ENCODE data around the gene AIRE. TPM values are rescaled to one million over a fixed set of nuclear protein-coding genes. Genes with fewer than 3 reads are reported as not detected.

AIRE gene
- total and polyA plus RNA-seq, 2 of the 13 experiments (the other 11 are each of a cell fraction or from before 2014, with no cell fraction given), result not detected

DNA sequence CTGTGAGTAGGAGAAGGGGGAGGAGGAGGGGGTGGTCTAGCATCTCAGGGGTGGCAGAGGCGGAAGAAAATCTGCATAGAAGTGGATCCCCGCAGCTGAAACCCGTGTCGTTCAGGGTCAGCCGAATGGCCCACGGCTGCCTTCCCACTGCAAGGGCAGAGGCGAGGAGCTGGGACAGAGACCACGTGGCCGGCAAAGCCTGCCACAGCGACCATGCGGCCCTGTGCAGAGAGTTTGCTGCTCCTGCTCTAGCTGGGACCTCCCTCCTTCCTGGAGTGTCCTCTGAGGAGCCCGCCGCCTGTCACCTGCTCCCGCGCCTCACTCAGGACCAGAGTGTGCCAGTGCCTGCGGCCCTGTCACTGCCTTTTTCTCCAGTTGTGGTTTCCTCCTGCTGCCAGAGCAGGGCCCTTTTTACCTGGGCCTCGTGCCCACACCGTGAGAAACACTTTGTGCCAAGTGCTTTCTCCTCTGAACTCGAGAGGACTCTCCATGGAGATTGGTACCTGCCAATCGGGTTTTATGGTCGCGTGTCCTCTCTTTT lies 62.3 kb downstream of the AIRE start:
- Histone ChIP-seq H2AFZ (ENCODE audit: low read length) (no peak overlapping the region), H3K9me3 (ENCODE audit: low read length) (no peaks in the 10 kb centered on the region), H3K79me2 (ENCODE audit: insufficient read depth, low read length) (no peaks in the 10 kb centered on the region), H3K4me1 (ENCODE audit: insufficient read depth, low read length) (peaks cover 11% of the 10 kb centered on the region), H4K20me1 (ENCODE audit: insufficient read depth, low read length) (no peaks in the 10 kb centered on the region), H3K4me3 (replicated peaks in 1 of 3; ENCODE audit: insufficient read depth in 1 of 3, low read depth in 2 of 3, low read length in 3 of 3) (no peak overlapping the region), H3K4me2 (ENCODE audit: low read depth, low read length) (no peak overlapping the region), H3K9ac (ENCODE audit: insufficient read depth, low read depth, low read length) (no peak overlapping the region), H3K27me3 (ENCODE audit: control insufficient read depth in 1 of 2, insufficient read depth in 2 of 2, low read length in 2 of 2) (peaks cover 3 to 18% of the 10 kb centered on the region in 2 experiments; a peak in 4 of 5 replicates), H3K27ac (ENCODE audit: extremely low read length, insufficient read depth, low read length) (no peak overlapping the region), H3K36me3 (replicated peaks in 1 of 2; ENCODE audit: control insufficient read depth in 1 of 2, insufficient read depth in 2 of 2, low read length in 2 of 2) (no peaks in the 10 kb centered on the region)
- ChIA-PET CTCF (ENCODE audit: low intra/inter-chr PET ratio, low total read pairs) (no interaction called here), POLR2A (no interaction called here)
- intact Hi-C loops (cut with micrococcal nuclease; ENCODE audit: unreplicated experiment) (no loop called here), in situ Hi-C loops (cut with HindIII; ENCODE audit: extremely low pct_ligation_motif_present, low pct_unique_long_range_greater_than_20kb) (no loop called here)
- 39% methylated on average over 6 of the region's 22 CpGs for WGBS (ENCODE audit: low lambda C conversion rate)
- no TSS peak for BruUV-seq (replicated peaks)
- DNase-seq (ENCODE audit: low spot score) (no peak), ATAC-seq (peak; percentile 16; the same call in 1 of the 3 replicates), FAIRE-seq (no peak)
- no peak for TF ChIP-seq SSRP1 (CRISPR knock-in tag; IDR thresholded peaks at IDR 0.05)
- TF ChIP-seq, protein P1, sequence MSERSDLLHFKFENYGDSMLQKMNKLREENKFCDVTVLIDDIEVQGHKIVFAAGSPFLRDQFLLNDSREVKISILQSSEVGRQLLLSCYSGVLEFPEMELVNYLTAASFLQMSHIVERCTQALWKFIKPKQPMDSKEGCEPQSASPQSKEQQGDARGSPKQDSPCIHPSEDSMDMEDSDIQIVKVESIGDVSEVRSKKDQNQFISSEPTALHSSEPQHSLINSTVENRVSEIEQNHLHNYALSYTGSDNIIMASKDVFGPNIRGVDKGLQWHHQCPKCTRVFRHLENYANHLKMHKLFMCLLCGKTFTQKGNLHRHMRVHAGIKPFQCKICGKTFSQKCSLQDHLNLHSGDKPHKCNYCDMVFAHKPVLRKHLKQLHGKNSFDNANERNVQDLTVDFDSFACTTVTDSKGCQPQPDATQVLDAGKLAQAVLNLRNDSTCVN (CRISPR knock-in tag; IDR thresholded peaks at IDR 0.05; ENCODE audit: borderline replicate concordance), result no peak
- no peak for TF ChIP-seq NFYC (CRISPR knock-in tag; IDR thresholded peaks at IDR 0.05)
- 0 out of 2 replicates have a peak, but pooled peaks have one; percentile 18 for TF ChIP-seq MYC (CRISPR knock-in tag; IDR thresholded peaks at IDR 0.05; ENCODE audit: borderline replicate concordance)
- no peak for TF ChIP-seq ZNF335 (CRISPR knock-in tag; IDR thresholded peaks at IDR 0.05)
- TF ChIP-seq ZFP1 (CRISPR knock-in tag; IDR thresholded peaks at IDR 0.05), result no peak
- no peak for TF ChIP-seq NFE2L1 (CRISPR knock-in tag; IDR thresholded peaks at IDR 0.05; ENCODE audit: borderline replicate concordance)
- TF ChIP-seq, protein P2, sequence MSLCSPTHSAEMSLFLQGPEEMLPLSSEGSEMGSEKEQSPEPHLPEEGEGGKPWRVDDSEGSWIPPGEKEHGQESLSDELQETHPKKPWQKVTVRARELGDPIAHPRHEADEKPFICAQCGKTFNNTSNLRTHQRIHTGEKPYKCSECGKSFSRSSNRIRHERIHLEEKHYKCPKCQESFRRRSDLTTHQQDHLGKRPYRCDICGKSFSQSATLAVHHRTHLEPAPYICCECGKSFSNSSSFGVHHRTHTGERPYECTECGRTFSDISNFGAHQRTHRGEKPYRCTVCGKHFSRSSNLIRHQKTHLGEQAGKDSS (CRISPR knock-in tag; IDR thresholded peaks at IDR 0.05; ENCODE audit: borderline replicate concordance, low read depth), result no peak
- no peak for TF ChIP-seq FOXK2 (IDR thresholded peaks at IDR 0.05)
- no peak for TF ChIP-seq DMAP1 (CRISPR knock-in tag; IDR thresholded peaks at IDR 0.05)
- TF ChIP-seq, protein P3, sequence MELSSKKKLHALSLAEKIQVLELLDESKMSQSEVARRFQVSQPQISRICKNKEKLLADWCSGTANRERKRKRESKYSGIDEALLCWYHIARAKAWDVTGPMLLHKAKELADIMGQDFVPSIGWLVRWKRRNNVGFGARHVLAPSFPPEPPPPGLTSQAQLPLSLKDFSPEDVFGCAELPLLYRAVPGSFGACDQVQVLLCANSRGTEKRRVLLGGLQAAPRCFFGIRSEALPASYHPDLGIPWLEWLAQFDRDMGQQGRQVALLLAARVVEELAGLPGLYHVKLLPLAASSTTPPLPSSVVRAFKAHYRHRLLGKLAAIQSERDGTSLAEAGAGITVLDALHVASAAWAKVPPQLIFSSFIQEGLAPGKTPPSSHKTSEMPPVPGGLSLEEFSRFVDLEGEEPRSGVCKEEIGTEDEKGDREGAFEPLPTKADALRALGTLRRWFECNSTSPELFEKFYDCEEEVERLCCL (CRISPR knock-in tag; IDR thresholded peaks at IDR 0.05; ENCODE audit: borderline replicate concordance), result no peak
- TF ChIP-seq, protein P4, sequence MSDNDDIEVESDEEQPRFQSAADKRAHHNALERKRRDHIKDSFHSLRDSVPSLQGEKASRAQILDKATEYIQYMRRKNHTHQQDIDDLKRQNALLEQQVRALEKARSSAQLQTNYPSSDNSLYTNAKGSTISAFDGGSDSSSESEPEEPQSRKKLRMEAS (IDR thresholded peaks at IDR 0.05), result peak; percentile 68
- no peak for TF ChIP-seq ZNF251 (CRISPR knock-in tag; IDR thresholded peaks at IDR 0.05)
- no peak for TF ChIP-seq DNMT3B (CRISPR knock-in tag; conservative IDR thresholded peaks at IDR 0.05)
- TF ChIP-seq GTF2F1 (IDR thresholded peaks at IDR 0.05; ENCODE audit: low read length), result no peak
- no peak for TF ChIP-seq ZMYM2 (CRISPR knock-in tag; IDR thresholded peaks at IDR 0.05)
- TF ChIP-seq, protein P5, sequence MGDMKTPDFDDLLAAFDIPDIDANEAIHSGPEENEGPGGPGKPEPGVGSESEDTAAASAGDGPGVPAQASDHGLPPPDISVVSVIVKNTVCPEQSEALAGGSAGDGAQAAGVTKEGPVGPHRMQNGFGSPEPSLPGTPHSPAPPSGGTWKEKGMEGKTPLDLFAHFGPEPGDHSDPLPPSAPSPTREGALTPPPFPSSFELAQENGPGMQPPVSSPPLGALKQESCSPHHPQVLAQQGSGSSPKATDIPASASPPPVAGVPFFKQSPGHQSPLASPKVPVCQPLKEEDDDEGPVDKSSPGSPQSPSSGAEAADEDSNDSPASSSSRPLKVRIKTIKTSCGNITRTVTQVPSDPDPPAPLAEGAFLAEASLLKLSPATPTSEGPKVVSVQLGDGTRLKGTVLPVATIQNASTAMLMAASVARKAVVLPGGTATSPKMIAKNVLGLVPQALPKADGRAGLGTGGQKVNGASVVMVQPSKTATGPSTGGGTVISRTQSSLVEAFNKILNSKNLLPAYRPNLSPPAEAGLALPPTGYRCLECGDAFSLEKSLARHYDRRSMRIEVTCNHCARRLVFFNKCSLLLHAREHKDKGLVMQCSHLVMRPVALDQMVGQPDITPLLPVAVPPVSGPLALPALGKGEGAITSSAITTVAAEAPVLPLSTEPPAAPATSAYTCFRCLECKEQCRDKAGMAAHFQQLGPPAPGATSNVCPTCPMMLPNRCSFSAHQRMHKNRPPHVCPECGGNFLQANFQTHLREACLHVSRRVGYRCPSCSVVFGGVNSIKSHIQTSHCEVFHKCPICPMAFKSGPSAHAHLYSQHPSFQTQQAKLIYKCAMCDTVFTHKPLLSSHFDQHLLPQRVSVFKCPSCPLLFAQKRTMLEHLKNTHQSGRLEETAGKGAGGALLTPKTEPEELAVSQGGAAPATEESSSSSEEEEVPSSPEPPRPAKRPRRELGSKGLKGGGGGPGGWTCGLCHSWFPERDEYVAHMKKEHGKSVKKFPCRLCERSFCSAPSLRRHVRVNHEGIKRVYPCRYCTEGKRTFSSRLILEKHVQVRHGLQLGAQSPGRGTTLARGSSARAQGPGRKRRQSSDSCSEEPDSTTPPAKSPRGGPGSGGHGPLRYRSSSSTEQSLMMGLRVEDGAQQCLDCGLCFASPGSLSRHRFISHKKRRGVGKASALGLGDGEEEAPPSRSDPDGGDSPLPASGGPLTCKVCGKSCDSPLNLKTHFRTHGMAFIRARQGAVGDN (CRISPR knock-in tag; IDR thresholded peaks at IDR 0.05), result peak; percentile 56
- TF ChIP-seq ZNF296 (CRISPR knock-in tag; conservative IDR thresholded peaks at IDR 0.05), result no peak
- no peak for TF ChIP-seq ZNF83 (CRISPR knock-in tag; IDR thresholded peaks at IDR 0.05; ENCODE audit: borderline replicate concordance)
- no peak for TF ChIP-seq ZNF253 (CRISPR knock-in tag; IDR thresholded peaks at IDR 0.05; ENCODE audit: borderline replicate concordance)

Data from HepG2 (cell line).